K562 (cell line): ENCODE measurements around the gene MFAP5. TPM values are rescaled to one million over a fixed set of nuclear protein-coding genes. Genes with fewer than 3 reads are reported as not detected.
A peak's percentile ranks its signal among the peaks of the same experiment; 100 is the strongest.

Source experiments
- ATAC-seq: fragments of 200-7000 bp; cut with Tn5 transposase; 3 replicates; pipeline ENCODE4 v1.9.1; 2020; ENCODE audit warnings: moderate library complexity
- BruUV-seq: library from RNA; stranded (reverse); fragments of 400-500 nt; replicated peaks from 2 replicates; lab custom pipeline; 2021; lab: Mats Ljungman, UMichigan
- CTCF ChIA-PET: fragments of 300-600 bp; formaldehyde crosslinking; extraction: SDS; loops from one replicate; lab custom pipeline; 2021; ENCODE audit warnings: low intra/inter-chr PET ratio; lab: Yijun Ruan, JAX
- POLR2A ChIA-PET: fragments of 300-600, 350-650 bp; sonication (Branson Sonifier 250); formaldehyde crosslinking; extraction: SDS; loops from one replicate; lab custom pipeline; 2021; ENCODE audit warnings: antibody characterized with exemption, inconsistent platforms; lab: Yijun Ruan, JAX
- DNase-seq, 4 experiments: peaks; one replicate each; pipeline versions ENCODE4 v3.0.0 to v3.0.0-alpha.2; 2011 to 2018; ENCODE audit warnings: low spot score in 3 of 4, mixed read lengths in 3 of 4; ENCODE audit errors: extremely low read depth in 1 of 4
- FAIRE-seq: peaks from 2 replicates; lab custom pipeline; 2011; peaks lifted over from hg19 to GRCh38; lab: Jason Lieb, UNC
- H2AFZ ChIP-seq: 2 replicates; pipeline ENCODE4 v1.6.0; 2011; ENCODE audit warnings: low read depth, low read length, control low read depth, inconsistent platforms
- H3K27ac ChIP-seq: fragments of 200-600 bp; 3 replicates; pipeline ENCODE4 v1.8.0; 2011; ENCODE audit warnings: low read depth, mild to moderate bottlenecking, control low read depth, inconsistent platforms, low read length, moderate library complexity, mixed read lengths; ENCODE audit errors: extremely low read depth
- H3K27me3 ChIP-seq, 2 experiments: fragments of 300-600 bp in 1 of 2; 2 replicates in 1 of 2; 3 replicates in 1 of 2; pipeline versions ENCODE4 v1.6.0 to v1.8.0; 2011; ENCODE audit warnings: inconsistent platforms in 2 of 2, low read length in 2 of 2, mild to moderate bottlenecking in 1 of 2, mixed read lengths in 1 of 2, moderate library complexity in 1 of 2; ENCODE audit not compliant: control insufficient read depth in 2 of 2, insufficient read depth in 2 of 2
- H3K36me3 ChIP-seq: fragments of 300-600 bp; 3 replicates; pipeline ENCODE4 v1.8.0; 2011; ENCODE audit warnings: mild to moderate bottlenecking, low read length, inconsistent platforms; ENCODE audit not compliant: control insufficient read depth, insufficient read depth
- H3K4me1 ChIP-seq, 2 experiments: fragments of 200-600 bp in 1 of 2; replicated peaks in 1 of 2; 2 replicates in 1 of 2; 3 replicates in 1 of 2; pipeline versions ENCODE4 v1.5.1 to v1.8.0; 2011; ENCODE audit warnings: inconsistent platforms in 2 of 2, low read length in 2 of 2, mild to moderate bottlenecking in 1 of 2, mixed read lengths in 1 of 2, moderate library complexity in 1 of 2; ENCODE audit not compliant: control insufficient read depth in 2 of 2, insufficient read depth in 2 of 2
- H3K4me2 ChIP-seq: 2 replicates; pipeline ENCODE4 v1.6.1; 2011; ENCODE audit warnings: low read length, control low read depth, inconsistent platforms, mixed read lengths; ENCODE audit not compliant: insufficient read depth
- H3K4me3 ChIP-seq: fragments of 200-600 bp; sonication (generic), shearing (Covaris generic); 2 replicates; pipeline ENCODE4 v1.5.1; 2016; ENCODE audit warnings: control low read depth, inconsistent platforms
- H3K79me2 ChIP-seq: fragments of 200-600 bp; 3 replicates; pipeline ENCODE4 v1.8.0; 2011; ENCODE audit warnings: low read length, inconsistent platforms; ENCODE audit not compliant: control insufficient read depth, insufficient read depth
- H3K9ac ChIP-seq, 2 experiments: 2 replicates each; pipeline versions ENCODE4 v1.6.0 to v1.6.1; 2011; ENCODE audit warnings: low read depth in 2 of 2, low read length in 2 of 2, control low read depth in 1 of 2, inconsistent platforms in 1 of 2, mild to moderate bottlenecking in 1 of 2, mixed read lengths in 1 of 2; ENCODE audit not compliant: insufficient read depth in 1 of 2
- H3K9me1 ChIP-seq: one replicate; pipeline ENCODE4 v1.6.0; 2011; ENCODE audit warnings: inconsistent platforms, mild to moderate bottlenecking, low read length, moderate library complexity; ENCODE audit not compliant: control insufficient read depth, insufficient read depth
- H3K9me3 ChIP-seq: replicated peaks from 2 replicates; pipeline ENCODE4 v1.5.1; 2011; ENCODE audit warnings: low read depth, low read length, inconsistent platforms; ENCODE audit not compliant: control insufficient read depth, insufficient read depth
- H4K20me1 ChIP-seq: replicated peaks from 2 replicates; pipeline ENCODE4 v1.6.1; 2011; ENCODE audit warnings: low read length, inconsistent platforms, mixed read lengths; ENCODE audit not compliant: control insufficient read depth, insufficient read depth
- RAD21 ChIP-seq, 2 experiments: fragments of 250-450 bp in 1 of 2; fragments of 450-650 bp in 1 of 2; sonication (Bioruptor Pico) in 1 of 2; formaldehyde crosslinking in 1 of 2; IDR thresholded peaks in 1 of 2; conservative IDR thresholded peaks in 1 of 2; 2 replicates each; pipeline versions ENCODE4 v1.4.0 to v1.8.0; 2020 to 2022; ENCODE audit warnings: mild to moderate bottlenecking in 2 of 2, moderate library complexity in 1 of 2
- ZSCAN29 ChIP-seq: fragments of 450-650 bp; IDR thresholded peaks from 2 replicates; pipeline ENCODE4 v1.6.1; 2017
- WGBS: fragments of 100-300 bp; shearing (Covaris generic); methylation state at CpG from one replicate; pipeline ENCODE4 v1.1.6; 2016; ENCODE audit warnings: low coverage, mixed read lengths; ENCODE audit not compliant: insufficient coverage; ENCODE audit errors: missing lambda C conversion rate; 5-methylcytosine and 5-hydroxymethylcytosine counted together
- in situ Hi-C: fragments of 300-500 bp; cut with MboI; formaldehyde crosslinking; loops from 4 replicates; pipeline ENCODE4 v1.15.0; 2018; ENCODE audit warnings: inconsistent platforms, mixed read lengths
- intact Hi-C: fragments of 100-400 bp; cut with micrococcal nuclease; formaldehyde crosslinking; loops from 2 replicates; pipeline ENCODE4 v1.14.2; 2022
- polyA plus RNA-seq, 8 experiments: library from polyadenylated mRNA; depleted of rRNA in 4 of 8; stranded (reverse) in 5 of 8; unstranded in 3 of 8; fragments of >200 nt; fragmentation: Nextera tagmentation in 2 of 8; fragmentation: Illumina TruSeq in 1 of 8; extraction: Ambion mirVana in 2 of 8; extraction: Trizol in 1 of 8; gene quantifications; 2 replicates each; pipeline versions ENCODE4 v1.2.1 to v1.2.3, GENCODE V29; 2011 to 2014; ENCODE audit warnings: inconsistent platforms in 1 of 8, missing spikeins in 1 of 8
- total RNA-seq, 7 experiments: library from RNA; depleted of rRNA in 6 of 7; stranded (reverse); fragments of >200 nt in 6 of 7; fragmentation: Illumina TruSeq in 2 of 7; extraction: Trizol in 2 of 7; gene quantifications; 2 replicates each; pipeline versions ENCODE4 v1.2.1 to v1.2.3, GENCODE V29; 2011 to 2021; ENCODE audit warnings: low replicate concordance in 1 of 7
- TF ChIP-seq, protein P1 (sequence below), 3 experiments: IDR thresholded peaks in 2 of 3; conservative IDR thresholded peaks in 1 of 3; 2 replicates each; pipeline ENCODE4 v1.5.1; 2011 to 2012; ENCODE audit warnings: low read length in 3 of 3, mild to moderate bottlenecking in 3 of 3, control low read depth in 2 of 3, improper control_type of control experiment in 1 of 3, inconsistent platforms in 1 of 3, low read depth in 1 of 3, mixed read lengths in 1 of 3, moderate library complexity in 1 of 3; ENCODE audit not compliant: insufficient read depth in 2 of 3

The MFAP5 gene
- total and polyA plus RNA-seq, 9 of the 15 experiments (the other 6 are each of a cell fraction or from before 2014, with no cell fraction given) = not detected

DNA sequence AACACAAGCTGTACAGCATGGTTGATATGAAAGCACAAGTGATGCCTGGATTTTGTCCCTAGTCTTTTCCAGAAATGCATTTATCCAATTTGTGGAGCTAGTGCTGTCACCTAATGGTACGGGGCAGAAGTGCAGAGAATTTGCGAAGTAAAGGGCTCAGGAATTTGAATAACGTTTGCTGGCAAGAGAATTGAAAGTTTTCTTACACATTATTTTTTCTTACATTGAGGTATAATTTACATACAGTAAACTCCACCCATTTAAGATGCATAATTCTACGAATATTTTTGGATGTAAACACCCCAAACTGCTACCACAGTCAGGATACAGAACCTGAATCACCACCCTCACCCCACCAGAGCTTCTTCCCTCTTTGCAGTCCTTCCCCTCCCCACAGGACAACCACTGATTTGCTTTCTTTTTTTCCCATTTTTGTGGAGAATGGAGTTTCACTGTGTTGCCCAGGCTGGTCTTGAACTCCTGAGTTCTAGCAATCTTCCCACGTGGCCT is 53.5 kb downstream of the MFAP5 start:
- Histone ChIP-seq H3K4me2 (no peak overlapping the region), H3K4me1 (peaks cover 4 to 5% of the 10 kb centered on the region in 2 experiments; a peak in 4 of 5 replicates), H3K9ac (no peak overlapping the region), H2AFZ (no peak overlapping the region), H4K20me1 (no peaks in the 10 kb centered on the region; the same call in 1 of the 2 replicates), H3K4me3 (no peak overlapping the region), H3K9me3 (no peaks in the 10 kb centered on the region), H3K27ac (no peak overlapping the region), H3K79me2 (no peaks in the 10 kb centered on the region), H3K9me1 (no peaks in the 10 kb centered on the region), H3K27me3 (peaks cover 8 to 9% of the 10 kb centered on the region in 2 experiments), H3K36me3 (no peaks in the 10 kb centered on the region)
- intact Hi-C loops = loop anchor here (5.0 kb wide), 1 partner anchor 67 kb away; the partner anchor contains the start of gene CLEC4E
- no peak for FAIRE-seq
- TF ChIP-seq ZSCAN29 (no peak), RAD21 (CRISPR knock-in tag; conservative IDR thresholded peaks at IDR 0.05 in 1 of 2, IDR thresholded peaks at IDR 0.05 in 1 of 2) (peak in 1 of 2 experiments; percentile 43; a peak in 2 of 4 replicates)
- TF ChIP-seq, protein P1, sequence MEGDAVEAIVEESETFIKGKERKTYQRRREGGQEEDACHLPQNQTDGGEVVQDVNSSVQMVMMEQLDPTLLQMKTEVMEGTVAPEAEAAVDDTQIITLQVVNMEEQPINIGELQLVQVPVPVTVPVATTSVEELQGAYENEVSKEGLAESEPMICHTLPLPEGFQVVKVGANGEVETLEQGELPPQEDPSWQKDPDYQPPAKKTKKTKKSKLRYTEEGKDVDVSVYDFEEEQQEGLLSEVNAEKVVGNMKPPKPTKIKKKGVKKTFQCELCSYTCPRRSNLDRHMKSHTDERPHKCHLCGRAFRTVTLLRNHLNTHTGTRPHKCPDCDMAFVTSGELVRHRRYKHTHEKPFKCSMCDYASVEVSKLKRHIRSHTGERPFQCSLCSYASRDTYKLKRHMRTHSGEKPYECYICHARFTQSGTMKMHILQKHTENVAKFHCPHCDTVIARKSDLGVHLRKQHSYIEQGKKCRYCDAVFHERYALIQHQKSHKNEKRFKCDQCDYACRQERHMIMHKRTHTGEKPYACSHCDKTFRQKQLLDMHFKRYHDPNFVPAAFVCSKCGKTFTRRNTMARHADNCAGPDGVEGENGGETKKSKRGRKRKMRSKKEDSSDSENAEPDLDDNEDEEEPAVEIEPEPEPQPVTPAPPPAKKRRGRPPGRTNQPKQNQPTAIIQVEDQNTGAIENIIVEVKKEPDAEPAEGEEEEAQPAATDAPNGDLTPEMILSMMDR (IDR thresholded peaks at IDR 0.05 in 2 of 3, conservative IDR thresholded peaks at IDR 0.05 in 1 of 3; ENCODE audit: insufficient read depth in 2 of 3, low read depth in 1 of 3, low read length in 3 of 3) = peak; percentile 48 to 71 (median 63)
- BruUV-seq = no TSS peak
- ChIA-PET CTCF (no interaction called here), POLR2A (interaction anchor here (0.6 to 1.0 kb wide), 3 partner anchors 19 to 65 kb away, joined by 3 to 4 read pairs (median 4); no protein-coding TSS in a partner anchor)
- in situ Hi-C loops = no loop called here
- DNase-seq = peak in 2 of 4 experiments; percentile 13 to 32
- ATAC-seq = peak; percentile 68; the same call in 2 of the 3 replicates
- WGBS = 2% methylated on average over 5 of the region's 5 CpGs
